ENCODE measurements around the gene CHCT1.

Gene CHCT1

DNA sequence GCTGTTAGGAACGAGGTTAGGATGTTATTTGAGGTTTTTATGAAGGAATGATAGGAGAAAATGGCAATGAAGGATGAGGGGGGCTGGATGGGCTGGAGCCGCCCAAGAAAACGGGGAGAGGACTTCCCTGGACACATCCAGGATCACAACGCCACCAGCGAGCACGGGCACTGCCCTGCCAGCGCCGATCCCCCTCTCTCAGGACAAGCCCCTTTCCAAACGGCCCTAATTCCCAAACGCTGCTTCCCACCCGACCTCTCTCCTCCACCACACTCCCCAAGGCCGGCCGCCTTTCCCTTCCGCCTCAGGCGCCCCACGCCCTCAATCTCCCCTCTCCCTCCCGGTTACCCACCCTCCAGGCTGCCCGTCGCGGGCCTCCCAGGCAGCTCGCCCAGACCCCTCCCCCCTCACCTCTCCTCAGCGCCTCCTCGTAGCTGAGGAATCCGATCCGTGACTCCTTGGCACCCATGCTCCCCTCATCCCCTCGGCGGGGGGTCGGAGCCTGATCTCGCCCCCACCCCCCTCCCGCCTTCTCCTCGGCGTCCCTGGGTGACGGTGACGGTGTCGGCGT lies 30.7 kb upstream of the CHCT1 start:
- peaks cover 17% of the 10 kb centered on the region for H3K79me1 ChIP-seq (ENCODE audit: low read length)
- 100% methylated on average over 1 of the region's 36 CpGs for WGBS (ENCODE audit: extremely low coverage, insufficient coverage, insufficient read length)

GRCh38 chr17:60392042-60392844 lies 30.0 kb upstream of the CHCT1 start, which contains the start of gene USP32:
Gene USP32 (minus strand): TSS chr17:60392133. CDS start chr17:60391939, 194 bp downstream.
- Histone ChIP-seq H3K23ac (ENCODE audit: low read length) (peak within 1 kb of the TSS; percentile 3), H3K9ac (ENCODE audit: low read length) (peak within 1 kb of the TSS; percentile 81)
- no CpG with 5 or more reads among the region's 68 CpGs for WGBS (ENCODE audit: extremely low coverage, insufficient coverage, insufficient read length)

More for the DNA sequence above, 30.7 kb upstream of the CHCT1 start:
- peak overlapping the region; percentile 70 for H2BK120ac ChIP-seq (ENCODE audit: insufficient read depth, low read length, poor library complexity)
- H3K4me1 ChIP-seq (ENCODE audit: control insufficient read depth in 1 of 2, insufficient read depth in 2 of 2, low read length in 2 of 2): peaks cover 3 to 4% of the 10 kb centered on the region in 2 experiments
- no peak overlapping the region for H2AK5ac ChIP-seq (ENCODE audit: low read length)
- H4K8ac ChIP-seq (ENCODE audit: low read depth, low read length): peak overlapping the region; percentile 77
- H3K23ac ChIP-seq (ENCODE audit: low read length): no peak overlapping the region
- peak overlapping the region; percentile 84 for H3K27ac ChIP-seq (ENCODE audit: low read depth, low read length)
- H3K4ac ChIP-seq (ENCODE audit: low read depth, low read length): peak overlapping the region; percentile 41
- DNase-seq: no peak
- peak overlapping the region; percentile 63 for H2BK5ac ChIP-seq (ENCODE audit: low read depth, low read length, poor library complexity)
- peak overlapping the region; percentile 79 for H4K12ac ChIP-seq (ENCODE audit: low read depth, low read length)
- H3K4me2 ChIP-seq (ENCODE audit: low read length): peak overlapping the region; percentile 75
- peak overlapping the region; percentile 87 for H3K4me3 ChIP-seq (ENCODE audit: low read depth, low read length)
- H3K14ac ChIP-seq (ENCODE audit: low read length): peak overlapping the region; percentile 85
- H2AFZ ChIP-seq (ENCODE audit: insufficient read depth, low read length, poor library complexity): peak overlapping the region; percentile 78
- peak overlapping the region; percentile 77 for H4K91ac ChIP-seq (ENCODE audit: low read depth, low read length)
- peak overlapping the region; percentile 78 for H3K9ac ChIP-seq (ENCODE audit: low read length)
- no peaks in the 10 kb centered on the region for H3K27me3 ChIP-seq (ENCODE audit: insufficient read depth, low read length)
- peak overlapping the region; percentile 76 for H3K18ac ChIP-seq (ENCODE audit: low read length)
- no peaks in the 10 kb centered on the region for H3K36me3 ChIP-seq (ENCODE audit: control insufficient read depth in 1 of 2, insufficient read depth in 2 of 2, low read length in 2 of 2)
- H3K79me2 ChIP-seq (ENCODE audit: control insufficient read depth, insufficient read depth, low read length, poor library complexity): peaks cover 12% of the 10 kb centered on the region
- H2BK12ac ChIP-seq (ENCODE audit: low read length): no peak overlapping the region
- H3K9me3 ChIP-seq (ENCODE audit: insufficient read depth, low read depth, low read length): no peaks in the 10 kb centered on the region

DNA sequence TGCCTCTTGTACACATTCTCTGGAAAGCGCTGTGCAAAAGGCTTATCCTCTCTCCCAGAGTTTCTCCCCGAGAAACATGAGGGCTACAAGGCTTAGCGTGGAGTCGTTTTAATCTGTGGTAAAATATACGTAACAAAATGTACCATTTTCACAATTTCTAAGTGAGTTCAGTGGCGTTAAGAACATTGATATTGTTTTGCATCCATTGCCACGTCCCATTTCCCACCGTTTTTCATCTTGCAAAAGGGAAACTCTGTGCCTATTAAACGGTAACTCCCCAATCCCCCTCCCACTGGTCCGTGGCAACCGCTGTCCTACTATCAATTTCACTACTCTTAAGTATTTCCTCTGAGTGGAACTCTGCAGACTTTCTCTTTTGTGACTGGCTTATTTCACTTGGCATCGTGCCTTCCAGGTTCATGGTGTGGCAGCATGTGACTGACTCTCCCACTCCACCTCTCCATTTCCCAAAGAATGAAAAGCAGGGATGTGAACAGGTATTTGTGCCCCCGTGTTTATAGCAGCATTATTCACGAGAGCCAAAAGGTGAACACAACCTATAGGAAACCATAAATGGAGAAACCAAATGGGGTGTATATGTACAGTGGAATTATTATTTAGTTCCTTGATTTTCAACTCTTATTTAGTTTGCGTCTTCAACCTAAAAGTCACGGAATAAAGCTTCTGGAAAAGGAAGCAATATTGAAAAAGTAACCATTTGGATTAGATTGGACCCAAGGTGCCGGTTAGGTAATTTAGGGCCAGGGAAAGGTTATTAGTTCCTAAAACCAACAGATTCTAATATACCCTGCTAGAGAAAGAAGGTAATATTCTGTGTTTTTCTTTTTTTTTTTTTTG lies 29.2 kb upstream of the CHCT1 start:
- peak overlapping the region; percentile 63 for H4K8ac ChIP-seq (ENCODE audit: low read depth, low read length)
- no peak overlapping the region for H3K23ac ChIP-seq (ENCODE audit: low read length)
- H3K79me2 ChIP-seq (ENCODE audit: control insufficient read depth, insufficient read depth, low read length, poor library complexity): peaks cover 12% of the 10 kb centered on the region
- H3K79me1 ChIP-seq (ENCODE audit: low read length): peaks cover 17% of the 10 kb centered on the region
- H3K4me1 ChIP-seq (ENCODE audit: control insufficient read depth in 1 of 2, insufficient read depth in 2 of 2, low read length in 2 of 2): peaks cover 3 to 4% of the 10 kb centered on the region in 2 experiments
- peak overlapping the region; percentile 65 for H4K91ac ChIP-seq (ENCODE audit: low read depth, low read length)
- peak overlapping the region; percentile 45 for H3K18ac ChIP-seq (ENCODE audit: low read length)
- H3K4me3 ChIP-seq (ENCODE audit: low read depth, low read length): peak overlapping the region; percentile 87
- H3K9ac ChIP-seq (ENCODE audit: low read length): peak overlapping the region; percentile 81
- peak overlapping the region; percentile 14 for H2AFZ ChIP-seq (ENCODE audit: insufficient read depth, low read length, poor library complexity)
- peak overlapping the region; percentile 42 for H2BK12ac ChIP-seq (ENCODE audit: low read length)
- peak overlapping the region; percentile 13 for H3K4ac ChIP-seq (ENCODE audit: low read depth, low read length)
- H3K9me3 ChIP-seq (ENCODE audit: insufficient read depth, low read depth, low read length): no peaks in the 10 kb centered on the region
- H2BK120ac ChIP-seq (ENCODE audit: insufficient read depth, low read length, poor library complexity): no peak overlapping the region
- peak overlapping the region; percentile 88 for H3K4me2 ChIP-seq (ENCODE audit: low read length)
- DNase-seq: no peak
- peak overlapping the region; percentile 82 for H3K14ac ChIP-seq (ENCODE audit: low read length)
- H2AK5ac ChIP-seq (ENCODE audit: low read length): peak overlapping the region; percentile 13
- H2BK5ac ChIP-seq (ENCODE audit: low read depth, low read length, poor library complexity): peak overlapping the region; percentile 74
- peak overlapping the region; percentile 84 for H3K27ac ChIP-seq (ENCODE audit: low read depth, low read length)
- H4K12ac ChIP-seq (ENCODE audit: low read depth, low read length): peak overlapping the region; percentile 20
- WGBS (ENCODE audit: extremely low coverage, insufficient coverage, insufficient read length): no CpG with 5 or more reads among the region's 17 CpGs
- no peaks in the 10 kb centered on the region for H3K36me3 ChIP-seq (ENCODE audit: control insufficient read depth in 1 of 2, insufficient read depth in 2 of 2, low read length in 2 of 2)
- H3K27me3 ChIP-seq (ENCODE audit: insufficient read depth, low read length): no peaks in the 10 kb centered on the region

More at GRCh38 chr17:60392042-60392844, 30.0 kb upstream of the CHCT1 start, which contains the start of gene USP32:
- Histone ChIP-seq H3K79me1 (ENCODE audit: low read length) (peaks cover 17% of the 10 kb centered on the region), H2BK5ac (ENCODE audit: low read depth, low read length, poor library complexity) (peak within 1 kb of the TSS; percentile 74), H3K14ac (ENCODE audit: low read length) (peak within 1 kb of the TSS; percentile 85), H3K18ac (ENCODE audit: low read length) (peak within 1 kb of the TSS; percentile 76), H2AFZ (ENCODE audit: insufficient read depth, low read length, poor library complexity) (peak within 1 kb of the TSS; percentile 78), H3K4me2 (ENCODE audit: low read length) (peak within 1 kb of the TSS; percentile 88), H3K36me3 (ENCODE audit: control insufficient read depth in 1 of 2, insufficient read depth in 2 of 2, low read length in 2 of 2) (no peaks in the 10 kb centered on the region), H4K8ac (ENCODE audit: low read depth, low read length) (peak within 1 kb of the TSS; percentile 77), H4K91ac (ENCODE audit: low read depth, low read length) (peak within 1 kb of the TSS; percentile 77), H2BK120ac (ENCODE audit: insufficient read depth, low read length, poor library complexity) (peak within 1 kb of the TSS; percentile 70), H2AK5ac (ENCODE audit: low read length) (peak within 1 kb of the TSS; percentile 24), H3K27ac (ENCODE audit: low read depth, low read length) (peak within 1 kb of the TSS; percentile 84), H3K4me3 (ENCODE audit: low read depth, low read length) (peak within 1 kb of the TSS; percentile 87), H3K4ac (ENCODE audit: low read depth, low read length) (peak within 1 kb of the TSS; percentile 48), H3K9me3 (ENCODE audit: insufficient read depth, low read depth, low read length) (no peaks in the 10 kb centered on the region), H2BK12ac (ENCODE audit: low read length) (peak within 1 kb of the TSS; percentile 42), H3K27me3 (ENCODE audit: insufficient read depth, low read length) (no peaks in the 10 kb centered on the region), H4K12ac (ENCODE audit: low read depth, low read length) (peak within 1 kb of the TSS; percentile 79), H3K4me1 (ENCODE audit: control insufficient read depth in 1 of 2, insufficient read depth in 2 of 2, low read length in 2 of 2) (peaks cover 3 to 4% of the 10 kb centered on the region in 2 experiments), H3K79me2 (ENCODE audit: control insufficient read depth, insufficient read depth, low read length, poor library complexity) (peaks cover 12% of the 10 kb centered on the region)
- DNase-seq: peak; percentile 97
